Frontal cortex (tissue), 4 donors: ENCODE data around the gene ASB4. TPM values are rescaled to one million over a fixed set of nuclear protein-coding genes. Genes with fewer than 3 reads are reported as not detected.

ENCODE experiments used
- DNase-seq, 2 donors: peaks; one replicate each; pipeline ENCODE4 v3.0.0; 2012; ENCODE audit warnings: low spot score in 2 of 2
- FAIRE-seq: peaks from 2 replicates; lab custom pipeline; 2012; peaks lifted over from hg19 to GRCh38; lab: Jason Lieb, UNC
- total RNA-seq: library from RNA; depleted of rRNA; stranded (reverse); fragments of >200 nt; gene quantifications from one replicate; pipeline ENCODE4 v1.2.3, GENCODE V29; 2014
- donor health status: control.
- donor health status: control.
- donor health status: control.

Gene ASB4
- total RNA-seq, 1 donor from 2014 or later: under 0.01 TPM

- no peak for DNase-seq
- no peak for FAIRE-seq
Observed at GRCh38 chr7:95517870-95518269, 32.1 kb downstream of the ASB4 start.

DNA sequence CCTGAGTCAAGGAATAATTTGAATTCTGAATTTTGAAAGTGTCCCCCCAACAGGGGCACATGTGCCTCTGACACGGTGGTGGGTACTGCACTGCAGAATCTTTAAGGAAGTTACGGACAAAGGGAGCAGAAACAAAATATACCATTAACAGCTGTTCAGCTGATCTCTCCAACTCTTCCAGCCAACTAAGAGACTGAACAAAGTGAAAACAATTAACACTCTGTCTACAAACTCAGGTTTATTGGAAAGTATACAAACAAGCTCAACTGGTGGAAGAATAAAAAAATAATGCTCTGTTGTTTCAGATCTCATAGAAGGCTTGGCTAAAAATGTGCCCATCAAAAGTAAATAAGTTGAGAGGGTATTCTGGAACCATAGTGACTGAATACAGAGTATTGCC lies 34.4 kb downstream of the ASB4 start:
- DNase-seq: no peak
- FAIRE-seq: no peak

GRCh38 chr7:95525503-95525902 lies 39.8 kb downstream of the ASB4 start:
- FAIRE-seq (no peak), DNase-seq (no peak)

DNA sequence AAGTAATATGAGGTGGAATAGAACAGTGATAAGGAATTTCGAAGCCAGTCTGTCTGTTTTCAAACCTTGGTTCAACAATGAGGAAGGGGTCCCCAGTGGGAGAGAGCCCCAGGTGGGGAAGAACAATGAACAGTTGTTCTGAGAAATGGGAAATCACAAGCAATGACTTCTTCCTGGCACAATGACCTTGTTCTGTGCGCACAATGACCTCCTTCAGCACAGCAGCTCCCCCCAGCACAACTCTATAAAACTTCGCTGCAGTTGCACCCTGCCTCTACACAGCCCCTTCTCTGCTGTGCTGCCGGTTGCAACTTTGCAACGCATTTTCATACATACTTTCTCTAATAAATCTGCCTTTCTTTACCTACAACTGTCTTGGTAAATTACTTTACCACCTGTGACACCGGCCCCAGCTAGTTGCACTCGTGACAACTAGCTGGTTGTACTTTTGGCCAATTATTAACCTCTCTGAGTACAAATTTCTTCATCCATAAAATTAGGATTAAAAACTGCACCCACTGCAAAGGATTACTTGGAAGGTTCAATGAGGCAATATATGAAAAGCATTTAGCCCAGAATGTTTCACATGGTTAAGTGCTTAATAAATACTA lies 40.5 kb downstream of the ASB4 start:
- peak; percentile 63 for FAIRE-seq
- DNase-seq: no peak

GRCh38 chr7:95527033-95527775 lies 41.5 kb downstream of the ASB4 start:
- FAIRE-seq: peak; percentile 61

DNA sequence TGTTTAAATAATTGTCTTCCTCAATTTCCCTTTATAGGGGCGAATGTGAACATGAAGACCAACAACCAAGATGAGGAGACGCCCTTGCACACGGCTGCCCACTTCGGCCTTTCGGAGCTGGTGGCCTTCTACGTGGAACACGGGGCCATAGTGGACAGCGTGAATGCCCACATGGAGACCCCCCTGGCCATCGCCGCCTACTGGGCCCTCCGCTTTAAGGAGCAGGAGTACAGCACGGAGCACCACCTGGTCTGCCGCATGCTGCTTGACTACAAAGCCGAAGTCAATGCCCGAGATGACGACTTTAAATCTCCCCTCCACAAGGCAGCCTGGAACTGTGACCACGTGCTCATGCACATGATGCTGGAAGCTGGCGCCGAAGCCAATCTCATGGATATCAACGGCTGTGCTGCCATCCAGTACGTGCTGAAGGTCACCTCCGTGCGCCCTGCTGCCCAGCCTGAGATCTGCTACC lies 42.1 kb downstream of the ASB4 start:
- DNase-seq (no peak), FAIRE-seq (no peak)

More at GRCh38 chr7:95527033-95527775, 41.5 kb downstream of the ASB4 start:
- DNase-seq: peak in 1 of 2 donors; percentile 42

GRCh38 chr7:95529701-95530100 lies 44.0 kb downstream of the ASB4 start:
- no peak for FAIRE-seq
- DNase-seq: no peak

- DNase-seq (no peak), FAIRE-seq (no peak)
Observed at GRCh38 chr7:95530881-95531280, 45.1 kb downstream of the ASB4 start.

GRCh38 chr7:95531605-95532219 lies 46.0 kb downstream of the ASB4 start:
- DNase-seq (no peak), FAIRE-seq (no peak)

DNA sequence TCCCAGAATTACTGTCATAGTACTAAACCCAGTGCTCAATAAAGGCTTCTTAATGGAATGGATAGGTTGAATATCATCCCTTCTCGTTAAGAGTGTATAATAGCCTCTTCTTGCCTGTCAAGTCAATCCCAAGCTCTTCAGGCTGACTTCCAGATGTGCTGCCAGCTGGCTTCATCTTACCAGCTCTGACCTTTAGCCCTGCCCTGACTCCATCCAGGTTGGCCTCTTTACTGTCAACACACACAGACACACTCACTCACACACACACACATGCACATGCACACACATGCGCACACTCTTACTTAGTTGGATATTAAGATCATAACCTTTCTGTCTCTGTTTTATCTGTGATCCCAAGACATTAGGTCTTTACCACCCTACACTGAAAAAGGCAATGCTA lies 49.1 kb downstream of the ASB4 start:
- no peak for FAIRE-seq
- no peak for DNase-seq

DNA sequence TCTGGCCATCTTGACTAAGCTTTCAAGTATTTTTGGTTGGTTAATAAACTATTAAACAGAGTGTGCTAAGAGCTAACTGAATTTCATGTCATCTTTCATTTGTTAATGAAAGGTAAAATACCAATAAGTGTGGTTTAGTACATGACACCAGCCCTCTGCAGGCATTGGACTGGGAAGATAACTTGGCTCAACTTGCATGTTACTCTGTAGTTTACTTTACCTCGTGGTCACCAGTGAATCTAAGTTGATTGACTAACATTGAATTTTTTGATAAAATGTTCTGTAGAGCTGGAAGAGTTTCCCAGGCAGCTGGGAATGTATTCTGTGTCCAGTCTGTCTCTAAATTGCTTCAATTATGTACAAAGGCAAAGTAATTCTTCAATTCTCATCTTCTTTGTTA lies 49.9 kb downstream of the ASB4 start:
- no peak for DNase-seq
- FAIRE-seq: no peak

GRCh38 chr7:95536656-95537311 lies 51.0 kb downstream of the ASB4 start:
- no peak for FAIRE-seq
- no peak for DNase-seq

DNA sequence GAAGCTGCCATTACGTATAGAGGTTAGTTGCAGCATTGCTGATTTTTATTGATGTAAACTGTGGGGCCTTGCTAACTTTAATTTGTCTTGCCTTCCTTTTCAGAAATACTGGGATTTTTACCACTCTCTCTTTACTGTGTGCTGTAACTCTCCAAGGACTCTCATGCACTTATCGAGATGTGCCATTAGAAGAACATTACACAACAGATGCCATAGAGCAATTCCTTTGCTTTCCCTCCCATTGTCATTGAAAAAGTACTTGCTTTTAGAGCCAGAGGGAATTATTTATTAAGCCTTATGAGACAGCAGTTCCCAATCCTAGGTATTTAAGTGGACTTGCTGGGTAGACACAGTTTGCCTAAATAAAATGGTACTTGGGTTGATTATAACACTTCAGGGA lies 51.7 kb downstream of the ASB4 start:
- DNase-seq (no peak), FAIRE-seq (no peak)

DNA sequence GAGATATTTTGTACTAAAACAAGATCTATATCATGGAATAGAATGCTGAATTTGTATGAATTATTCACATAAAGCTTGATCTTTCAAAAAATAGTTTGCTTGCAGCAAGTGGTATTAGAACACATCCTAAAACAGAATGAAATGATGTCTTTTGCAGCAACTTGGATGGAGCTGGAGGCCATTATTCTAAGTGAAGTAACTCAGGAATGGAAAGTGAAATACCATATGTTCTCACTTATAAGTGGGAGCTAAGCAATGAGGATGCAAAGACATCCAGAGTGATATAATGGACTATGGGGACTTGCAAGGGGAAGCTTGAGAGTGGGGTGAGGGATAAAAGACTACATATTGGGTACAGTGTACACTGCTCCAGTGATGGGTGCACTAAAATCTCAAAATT lies 53.7 kb downstream of the ASB4 start:
- DNase-seq (no peak), FAIRE-seq (no peak)

DNA sequence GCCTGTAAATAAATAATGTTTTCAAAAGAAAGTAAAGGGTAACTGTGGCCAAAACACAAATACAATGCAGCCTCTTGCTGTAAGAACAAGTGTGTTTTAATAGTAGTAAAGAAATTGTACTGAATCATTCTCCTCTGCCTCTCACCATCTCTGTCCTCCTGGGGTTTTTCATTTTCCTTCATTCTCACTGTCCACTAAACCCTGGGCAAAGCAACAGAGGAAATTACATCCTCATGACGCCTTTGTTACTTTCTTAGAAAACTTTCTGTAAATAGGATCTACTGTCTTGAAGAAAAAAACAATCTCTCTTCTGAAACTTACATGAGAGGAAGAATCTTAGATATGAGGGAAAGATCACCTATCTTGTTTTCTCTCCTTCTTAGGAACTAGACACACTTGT lies 54.6 kb downstream of the ASB4 start:
- DNase-seq (no peak), FAIRE-seq (no peak)

- DNase-seq (no peak), FAIRE-seq (no peak)
Observed at GRCh38 chr7:95543312-95543711, 57.6 kb downstream of the ASB4 start.

GRCh38 chr7:95544171-95544570 lies 58.4 kb downstream of the ASB4 start:
- FAIRE-seq (no peak), DNase-seq (no peak)

DNA sequence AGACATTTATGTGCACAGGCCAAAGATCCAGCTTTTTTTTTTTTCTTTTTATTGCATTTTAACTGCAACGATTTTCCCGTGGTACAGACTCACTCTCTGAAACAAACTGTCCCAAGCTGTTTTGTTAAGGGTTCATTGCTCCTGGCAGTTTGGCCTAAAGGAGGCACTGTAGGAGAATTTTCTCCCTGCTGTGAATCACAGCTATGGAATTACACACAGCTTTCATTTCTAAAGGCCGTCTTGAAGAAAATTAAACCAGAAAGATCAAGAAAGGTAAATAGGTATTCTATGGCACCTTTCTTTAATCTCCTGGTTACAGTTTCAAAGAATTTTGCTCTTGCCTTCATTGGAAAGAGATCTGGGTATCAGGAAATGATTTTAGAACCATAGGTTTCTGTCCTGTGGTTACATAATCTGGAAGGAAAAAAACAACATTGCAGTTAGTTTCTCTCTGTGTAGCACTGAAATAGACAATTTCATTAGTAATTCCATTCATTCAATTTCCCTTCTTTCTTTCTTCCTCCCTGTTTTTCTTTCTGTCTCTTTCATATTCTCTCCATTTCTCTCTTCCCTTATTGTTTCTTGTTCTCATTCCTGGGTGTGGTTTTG lies 59.4 kb downstream of the ASB4 start:
- FAIRE-seq (peak; percentile 90), DNase-seq (peak in 1 of 2 donors; percentile 39)

- no peak for FAIRE-seq
- DNase-seq: no peak
Observed at GRCh38 chr7:95545673-95546072, 59.9 kb downstream of the ASB4 start.

DNA sequence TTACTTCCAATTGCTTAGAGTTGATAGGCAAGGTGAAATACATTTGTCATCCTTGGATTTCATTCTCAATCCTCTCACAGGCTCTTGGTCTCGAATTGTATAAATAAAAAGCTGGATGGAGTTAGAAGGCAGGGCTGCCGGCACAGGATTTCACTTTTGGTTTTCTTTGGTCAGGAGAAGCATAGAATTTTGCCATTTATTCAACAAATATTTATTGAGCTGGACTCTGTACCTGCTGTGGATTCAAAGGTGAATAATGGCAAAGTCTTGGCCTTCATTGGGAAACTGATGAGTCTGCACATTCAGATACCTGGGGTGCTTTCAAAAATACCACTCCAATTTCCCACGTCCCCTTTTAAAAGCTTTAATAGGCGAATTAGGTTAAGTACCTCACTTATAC lies 60.9 kb downstream of the ASB4 start:
- FAIRE-seq: no peak
- no peak for DNase-seq
